GM21381 (cell line): ENCODE data around the gene PDRG1.

ENCODE experiments used
- ATAC-seq: cut with Tn5 transposase; IDR thresholded peaks from one replicate; pipeline ENCODE4 v1.9.1; 2021; ENCODE audit warnings: mild to moderate bottlenecking, moderate library complexity; ENCODE audit not compliant: unreplicated experiment

Gene PDRG1

DNA sequence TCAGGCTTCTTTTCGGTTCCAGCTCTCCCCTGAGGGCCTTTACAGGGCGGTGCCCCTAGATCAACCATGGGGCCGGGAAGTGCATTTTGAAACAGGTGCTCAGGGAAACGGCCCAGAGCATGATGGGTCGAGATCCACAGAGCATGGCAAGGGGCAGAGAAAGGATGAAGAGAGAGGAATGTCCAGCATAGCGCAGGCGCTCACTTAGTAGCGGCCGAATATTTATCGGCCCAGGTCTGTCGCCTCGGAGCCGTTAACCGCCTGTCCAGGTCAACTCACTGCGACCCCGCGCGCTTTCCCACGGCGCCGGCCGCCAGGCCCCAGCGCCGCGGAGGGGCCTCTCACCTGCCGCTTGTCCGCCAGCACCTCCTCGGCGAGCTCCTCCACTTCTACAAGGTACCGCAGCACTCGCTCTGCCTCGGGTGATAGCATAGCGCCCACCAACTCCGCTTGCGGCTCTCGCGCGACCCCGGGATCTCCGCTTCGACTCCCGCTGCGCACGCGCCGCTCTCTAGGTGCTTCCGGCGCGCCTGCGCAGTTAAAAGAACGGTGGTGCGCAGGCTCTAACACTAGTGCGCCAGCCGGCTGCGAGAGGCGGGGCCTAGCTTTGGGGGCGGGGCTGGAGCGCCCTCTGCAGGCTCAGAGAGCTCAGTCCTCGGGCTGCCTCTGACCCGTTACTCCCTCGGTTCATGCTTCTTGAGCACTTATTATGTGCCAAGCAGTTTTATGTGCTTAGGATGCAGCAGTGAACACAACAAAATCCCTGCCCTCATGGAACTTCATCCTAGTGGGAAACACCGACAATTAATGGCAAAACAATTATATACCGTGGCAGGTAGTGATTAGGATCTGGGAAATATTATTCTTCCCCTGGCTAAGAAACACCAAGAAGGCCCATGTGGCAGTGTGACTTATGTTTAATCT lies at the start of gene PDRG1:
PDRG1 (minus strand) TSS at position 517 of the 924 bp plus-strand sequence; CDS start at position 432, 85 bp downstream.
- ATAC-seq = peak; percentile 92

GRCh38 chr20:31998246-31998645 lies 46.4 kb upstream of the PDRG1 start:
- no peak for ATAC-seq

GRCh38 chr20:31996996-31997395 lies 45.1 kb upstream of the PDRG1 start:
- no peak for ATAC-seq

GRCh38 chr20:31992086-31992485 lies 40.2 kb upstream of the PDRG1 start:
- ATAC-seq = no peak

- ATAC-seq = no peak
These were observed 39.5 kb upstream of the PDRG1 start for GRCh38 chr20:31991339-31991705.

- no peak for ATAC-seq
These were observed 38.9 kb upstream of the PDRG1 start for GRCh38 chr20:31990641-31991338.

GRCh38 chr20:31989030-31989645 lies 37.3 kb upstream of the PDRG1 start:
- ATAC-seq = no peak

- no peak for ATAC-seq
These were observed 36.7 kb upstream of the PDRG1 start for GRCh38 chr20:31988430-31989015.

- ATAC-seq = no peak
These were observed 35.9 kb upstream of the PDRG1 start for GRCh38 chr20:31987744-31988143.

DNA sequence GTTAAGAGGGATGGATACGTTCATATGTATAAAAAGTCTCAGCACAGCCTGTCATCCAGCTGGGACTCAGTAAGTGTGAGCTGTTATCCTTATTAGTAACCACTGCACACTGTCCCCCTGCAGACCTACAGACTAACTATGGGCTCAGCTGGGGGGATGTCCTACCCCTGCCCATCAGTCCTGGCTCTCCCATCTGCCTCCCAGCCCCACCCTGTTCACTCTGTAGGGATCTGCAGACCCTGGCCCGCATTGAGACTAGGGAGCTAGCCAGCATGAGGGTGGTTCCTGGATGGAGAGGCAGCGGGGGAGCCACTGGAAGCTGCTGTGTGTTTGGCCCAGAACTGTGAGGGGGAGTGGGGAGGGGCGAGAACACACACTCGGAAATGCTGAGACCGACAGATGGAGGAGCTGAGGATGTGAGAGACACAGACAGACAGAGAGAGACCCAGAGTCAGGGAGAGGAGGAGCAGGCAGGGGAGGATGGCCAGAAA lies 33.2 kb upstream of the PDRG1 start:
- no peak for ATAC-seq

DNA sequence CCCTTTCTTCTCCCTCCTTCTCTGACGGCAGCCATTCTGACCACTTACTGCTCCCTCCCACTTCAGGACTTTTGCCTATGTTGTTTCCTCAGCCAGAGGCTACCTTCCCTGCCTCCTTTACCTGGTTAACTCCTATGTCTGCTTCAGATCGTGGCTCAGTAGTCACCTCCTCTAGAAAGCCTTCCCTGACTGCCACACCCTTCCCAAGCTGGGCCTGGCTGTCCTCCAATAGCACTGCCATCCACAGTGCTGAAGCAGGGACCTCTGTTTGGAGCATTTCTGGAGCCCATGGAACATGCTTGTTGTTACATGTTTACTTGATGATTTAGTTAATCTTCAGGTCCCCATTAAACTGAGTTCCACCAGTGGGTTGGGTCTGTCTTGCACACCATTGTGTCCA lies 29.9 kb upstream of the PDRG1 start:
- no peak for ATAC-seq

DNA sequence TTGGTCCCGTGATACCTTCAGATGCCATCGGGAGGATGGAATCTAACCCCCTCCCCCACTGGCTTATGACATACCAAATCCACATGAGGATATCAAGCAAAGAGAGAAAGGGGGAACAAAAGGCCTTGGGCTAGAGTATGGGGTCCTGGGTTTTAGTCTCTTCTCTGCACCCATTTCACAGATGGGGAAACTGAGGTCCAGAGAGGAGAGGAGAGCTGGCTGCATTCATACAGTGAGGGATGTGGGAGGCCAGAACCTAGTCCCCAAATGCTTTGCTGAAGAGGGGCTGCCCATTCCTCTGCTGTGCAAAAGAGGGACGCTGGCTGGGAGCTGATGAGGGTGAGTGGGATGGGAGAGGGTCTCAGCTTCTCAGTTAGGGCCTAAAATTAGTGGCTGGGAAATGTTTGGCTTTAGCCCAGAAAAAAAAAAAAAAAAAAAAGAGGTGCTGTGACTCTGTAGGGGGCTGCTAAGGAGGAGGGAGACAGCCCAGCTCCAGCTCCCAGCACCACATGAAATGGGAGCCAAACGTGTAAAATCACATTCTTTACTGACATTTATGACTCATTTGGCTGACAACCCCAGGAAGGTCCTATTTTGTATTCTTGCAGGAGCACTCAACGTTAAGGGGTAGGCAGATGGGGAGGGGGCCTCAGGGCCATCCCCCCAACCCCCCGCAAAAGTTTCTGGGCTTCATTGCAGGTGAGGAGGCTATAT lies 28.0 kb upstream of the PDRG1 start:
- no peak for ATAC-seq

GRCh38 chr20:31977080-31977479 lies 25.2 kb upstream of the PDRG1 start:
- ATAC-seq = no peak

- ATAC-seq = no peak
These were observed 24.0 kb upstream of the PDRG1 start for GRCh38 chr20:31975874-31976273.

DNA sequence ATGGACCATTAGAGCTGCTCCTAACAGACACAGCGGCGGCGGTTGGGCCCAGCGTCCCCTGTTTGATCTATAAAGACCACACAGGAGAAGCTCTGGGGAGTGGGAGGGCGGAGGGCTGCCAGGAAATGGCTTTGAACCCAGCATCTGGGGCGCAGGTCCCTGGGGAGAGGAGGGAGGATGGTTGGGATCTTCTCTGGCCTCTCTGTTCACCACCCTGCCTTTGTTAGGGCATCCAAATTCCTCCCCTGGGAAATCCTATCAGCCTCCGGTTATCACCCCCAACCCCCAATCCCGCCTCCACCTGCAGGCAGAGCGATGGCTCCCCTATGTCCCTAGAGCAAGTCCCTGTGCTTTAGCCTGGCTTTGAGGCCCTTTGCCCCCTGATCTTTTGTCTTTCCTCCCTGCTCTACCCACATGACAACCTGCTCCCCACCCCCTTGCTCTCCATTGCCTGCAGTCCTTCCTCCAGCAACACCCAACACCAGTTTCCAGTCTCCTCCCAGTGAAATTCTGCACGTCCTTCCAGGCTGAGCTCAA lies 23.2 kb upstream of the PDRG1 start:
- ATAC-seq = no peak

DNA sequence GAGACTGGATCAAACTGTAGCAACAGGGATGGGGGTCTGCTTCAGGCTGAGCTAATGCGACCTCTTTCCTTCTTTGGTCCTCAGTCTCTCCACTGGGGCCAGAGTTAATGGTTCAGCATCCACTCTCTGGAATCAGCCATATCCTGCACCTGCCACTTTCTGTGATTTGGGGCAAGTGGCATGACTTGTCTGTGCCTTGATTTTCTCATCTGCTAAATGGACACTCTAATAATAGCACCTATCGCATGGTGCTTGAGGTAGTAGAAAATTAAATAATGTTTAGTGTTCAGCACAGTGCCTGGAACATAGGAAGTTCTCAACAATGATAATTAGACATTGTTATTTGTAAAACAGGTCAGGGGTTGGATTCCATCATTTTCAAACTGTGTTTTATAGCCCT lies 22.4 kb upstream of the PDRG1 start:
- ATAC-seq = no peak

- no peak for ATAC-seq
These were observed 20.7 kb upstream of the PDRG1 start for GRCh38 chr20:31972471-31973021.

- no peak for ATAC-seq
These were observed 18.1 kb upstream of the PDRG1 start for GRCh38 chr20:31969991-31970390.

DNA sequence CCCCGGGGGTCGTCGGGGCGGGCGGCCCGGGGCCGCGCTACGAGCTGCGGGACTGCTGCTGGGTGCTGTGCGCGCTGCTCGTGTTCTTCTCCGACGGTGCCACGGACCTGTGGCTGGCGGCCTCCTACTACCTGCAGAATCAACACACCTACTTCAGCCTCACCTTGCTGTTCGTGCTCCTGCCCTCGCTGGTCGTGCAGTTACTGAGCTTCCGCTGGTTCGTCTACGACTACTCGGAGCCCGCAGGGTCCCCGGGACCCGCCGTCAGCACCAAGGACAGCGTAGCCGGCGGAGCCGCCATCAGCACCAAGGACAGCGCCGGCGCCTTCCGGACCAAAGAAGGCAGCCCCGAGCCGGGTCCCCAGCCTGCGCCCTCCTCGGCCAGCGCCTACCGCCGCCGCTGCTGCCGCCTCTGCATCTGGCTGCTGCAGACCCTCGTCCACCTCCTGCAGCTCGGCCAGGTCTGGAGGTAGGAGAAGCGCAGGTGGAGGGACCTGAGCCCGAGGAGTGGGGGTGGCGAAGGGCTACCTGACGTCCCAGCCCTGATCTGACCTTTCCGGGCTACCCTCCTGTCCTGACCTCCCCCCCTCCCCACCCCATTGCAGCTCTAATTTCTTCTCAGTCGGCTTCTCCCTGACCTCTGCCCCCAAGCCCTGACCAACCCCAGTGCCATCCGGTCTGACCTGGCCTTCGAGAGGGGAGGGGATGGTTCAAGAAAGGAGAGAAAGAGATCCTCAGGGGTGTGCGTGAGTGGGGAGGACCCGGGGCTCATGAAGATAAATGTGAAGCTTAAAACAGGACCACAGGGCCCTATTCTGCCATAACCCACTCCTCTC lies 16.7 kb upstream of the PDRG1 start:
- ATAC-seq = no peak
